GM18870 (cell line): ENCODE data around the gene NTSR1.

Source experiments
- ATAC-seq: cut with Tn5 transposase; IDR thresholded peaks from one replicate; pipeline ENCODE4 v1.9.1; 2021; ENCODE audit warnings: moderate library complexity; ENCODE audit not compliant: unreplicated experiment

Gene NTSR1

DNA sequence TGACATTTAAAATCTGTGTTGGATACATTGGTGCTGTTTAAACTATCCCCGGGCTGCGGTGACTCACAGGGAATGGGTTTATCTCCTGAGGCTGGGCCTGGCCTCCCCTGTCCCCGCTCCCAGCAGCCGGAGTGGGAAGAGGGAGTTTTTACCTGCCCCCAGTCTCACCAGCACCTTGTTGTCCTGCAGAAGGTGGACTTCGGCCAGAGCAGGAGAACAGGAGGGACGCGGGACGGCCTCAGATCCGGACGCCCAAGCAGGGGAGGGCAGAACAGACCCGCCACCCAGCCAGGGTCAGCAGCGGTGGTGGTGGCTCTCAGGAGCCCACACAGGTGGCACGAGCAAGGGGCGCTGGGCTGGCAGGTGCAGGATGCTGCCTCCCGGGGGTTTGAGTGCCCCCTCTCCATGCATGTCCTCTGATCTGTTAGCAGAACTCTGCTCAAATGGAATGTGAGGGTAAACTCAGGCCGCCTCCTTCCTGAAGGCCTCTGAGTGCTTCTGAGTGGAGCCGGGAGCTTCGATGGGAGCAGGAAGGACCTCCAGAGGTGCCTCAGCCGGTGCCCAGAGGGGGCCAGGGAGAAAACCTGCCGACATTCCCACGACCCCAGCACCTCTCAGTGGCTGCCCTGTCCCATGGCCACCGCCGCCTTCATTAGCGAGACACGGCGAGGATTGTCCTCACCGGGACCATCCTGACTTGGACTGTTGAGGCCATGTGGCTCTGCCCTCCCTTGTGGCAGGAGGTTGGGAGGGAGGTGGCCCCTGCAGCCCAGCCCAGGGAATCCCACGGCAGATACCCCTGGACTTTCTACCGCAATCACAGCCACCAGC, 44.2 kb downstream of the NTSR1 start:
- ATAC-seq: no peak

DNA sequence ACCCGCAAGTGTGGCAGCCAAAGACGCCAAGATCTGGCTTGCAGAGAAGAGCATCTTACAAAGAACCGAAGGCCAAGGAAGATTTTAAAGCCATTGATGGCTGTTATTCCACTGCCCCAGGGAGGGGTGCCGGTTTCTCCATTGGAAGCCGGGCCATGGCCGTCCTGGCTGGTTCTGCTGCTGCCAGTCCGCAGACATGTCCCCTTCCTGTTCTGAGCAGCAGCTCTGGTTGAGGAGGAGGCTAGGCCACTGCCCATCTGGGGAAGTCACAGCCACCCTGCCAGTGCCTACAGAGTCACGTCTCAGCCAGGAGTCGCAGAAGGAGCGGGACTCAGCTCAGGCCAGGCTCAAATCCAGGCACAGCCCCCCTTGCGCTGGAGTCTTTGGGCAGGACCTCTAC, 45.0 kb downstream of the NTSR1 start:
- ATAC-seq: no peak

GRCh38 chr20:62754122-62754990, 45.7 kb downstream of the NTSR1 start:
- ATAC-seq: no peak

- ATAC-seq: no peak
Measured at GRCh38 chr20:62754991-62755356, 46.3 kb downstream of the NTSR1 start.

- no peak for ATAC-seq
Measured at GRCh38 chr20:62755817-62756724, 47.4 kb downstream of the NTSR1 start.

DNA sequence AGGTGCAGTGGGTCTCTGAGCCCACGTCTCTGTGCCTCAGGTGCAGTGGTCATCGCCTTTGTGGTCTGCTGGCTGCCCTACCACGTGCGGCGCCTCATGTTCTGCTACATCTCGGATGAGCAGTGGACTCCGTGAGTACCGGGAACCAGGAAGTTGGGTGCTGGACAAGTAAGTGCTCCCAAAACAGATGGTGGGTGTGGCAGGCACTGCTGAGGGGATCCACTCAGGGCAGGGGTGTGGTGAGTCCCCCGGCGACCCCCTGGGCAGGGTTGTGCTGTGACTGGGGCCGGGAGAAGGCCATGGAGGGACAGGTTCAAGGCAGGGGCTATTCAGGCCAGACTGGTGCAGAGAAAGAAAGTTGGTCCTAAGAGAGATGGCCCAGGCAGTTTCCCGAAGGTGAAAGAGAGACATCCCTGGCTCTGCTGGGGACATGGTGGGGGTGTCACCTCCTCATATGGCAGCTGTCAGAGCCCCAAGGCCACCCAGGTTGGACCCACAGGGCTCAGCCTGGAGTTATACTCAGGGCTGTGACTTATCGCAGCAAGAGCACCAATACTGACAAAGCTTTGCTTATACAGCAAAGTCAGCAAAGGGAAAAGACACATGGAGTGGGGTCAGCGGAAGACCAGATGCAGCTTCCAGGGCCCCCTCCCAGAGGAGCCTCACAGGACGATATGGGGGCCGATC, 49.7 kb downstream of the NTSR1 start:
- no peak for ATAC-seq

DNA sequence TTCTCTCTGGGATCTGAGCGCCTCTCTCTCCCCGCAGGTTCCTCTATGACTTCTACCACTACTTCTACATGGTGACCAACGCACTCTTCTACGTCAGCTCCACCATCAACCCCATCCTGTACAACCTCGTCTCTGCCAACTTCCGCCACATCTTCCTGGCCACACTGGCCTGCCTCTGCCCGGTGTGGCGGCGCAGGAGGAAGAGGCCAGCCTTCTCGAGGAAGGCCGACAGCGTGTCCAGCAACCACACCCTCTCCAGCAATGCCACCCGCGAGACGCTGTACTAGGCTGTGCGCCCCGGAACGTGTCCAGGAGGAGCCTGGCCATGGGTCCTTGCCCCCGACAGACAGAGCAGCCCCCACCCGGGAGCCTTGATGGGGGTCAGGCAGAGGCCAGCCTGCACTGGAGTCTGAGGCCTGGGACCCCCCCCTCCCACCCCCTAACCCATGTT, 51.4 kb downstream of the NTSR1 start:
- no peak for ATAC-seq

GRCh38 chr20:62760471-62760855, 51.8 kb downstream of the NTSR1 start:
- ATAC-seq: no peak

DNA sequence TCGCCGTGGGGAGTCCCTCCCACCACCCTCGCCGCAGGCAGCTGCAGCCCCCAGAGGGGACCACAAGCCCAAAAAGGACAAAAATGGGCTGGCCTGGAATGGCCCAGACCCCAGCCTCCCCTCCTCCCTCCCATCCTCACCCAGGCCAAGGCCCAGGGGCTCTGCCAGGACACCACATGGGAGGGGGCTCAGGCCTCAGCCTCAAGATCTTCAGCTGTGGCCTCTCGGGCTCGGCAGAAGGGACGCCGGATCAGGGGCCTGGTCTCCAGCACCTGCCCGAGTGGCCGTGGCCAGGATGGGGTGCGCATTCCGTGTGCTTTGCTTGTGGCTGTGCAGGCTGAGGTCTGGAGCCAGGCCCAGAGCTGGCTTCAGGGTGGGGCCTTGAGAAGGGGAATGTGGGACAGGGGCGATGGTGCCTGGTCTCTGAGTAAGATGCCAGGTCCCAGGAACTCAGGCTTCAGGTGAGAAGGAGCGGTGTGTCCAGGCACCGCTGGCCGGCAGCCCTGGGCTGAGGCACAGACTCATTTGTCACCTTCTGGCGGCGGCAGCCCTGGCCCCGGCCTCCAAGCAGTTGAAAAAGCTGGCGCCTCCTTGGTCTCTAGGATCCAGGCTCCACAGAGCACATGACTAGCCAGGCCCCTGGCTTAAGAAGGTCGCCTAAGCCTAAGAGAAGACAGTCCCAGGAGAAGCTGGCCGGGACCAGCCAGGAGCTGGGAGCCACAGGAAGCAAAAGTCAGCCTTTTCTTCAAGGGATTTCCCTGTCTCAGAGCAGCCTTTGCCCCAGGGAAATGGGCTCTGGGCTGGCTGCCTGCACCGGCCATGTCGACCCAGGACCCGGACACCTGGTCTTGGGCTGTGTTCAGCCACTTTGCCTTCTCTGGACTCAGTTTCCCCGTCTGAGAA, 52.5 kb downstream of the NTSR1 start:
- no peak for ATAC-seq

DNA sequence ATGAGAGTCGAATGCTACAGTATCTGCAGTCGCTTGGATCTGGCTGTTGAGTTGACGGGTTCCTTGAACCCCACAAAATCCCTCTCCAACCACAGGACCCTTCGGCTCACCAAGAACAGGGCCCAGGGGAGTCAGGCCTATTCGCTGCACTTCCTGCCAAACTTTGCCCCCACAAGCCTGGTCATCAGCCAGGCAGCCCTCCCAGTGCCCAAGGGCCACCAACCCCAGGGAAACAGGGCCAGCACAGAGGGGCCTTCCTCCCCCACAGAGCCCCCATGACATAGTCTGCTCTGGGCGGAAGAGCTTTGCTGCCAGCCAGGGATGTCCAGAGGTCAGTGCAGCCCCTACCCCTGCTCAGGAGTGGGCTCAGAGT, 53.1 kb downstream of the NTSR1 start:
- ATAC-seq: no peak

DNA sequence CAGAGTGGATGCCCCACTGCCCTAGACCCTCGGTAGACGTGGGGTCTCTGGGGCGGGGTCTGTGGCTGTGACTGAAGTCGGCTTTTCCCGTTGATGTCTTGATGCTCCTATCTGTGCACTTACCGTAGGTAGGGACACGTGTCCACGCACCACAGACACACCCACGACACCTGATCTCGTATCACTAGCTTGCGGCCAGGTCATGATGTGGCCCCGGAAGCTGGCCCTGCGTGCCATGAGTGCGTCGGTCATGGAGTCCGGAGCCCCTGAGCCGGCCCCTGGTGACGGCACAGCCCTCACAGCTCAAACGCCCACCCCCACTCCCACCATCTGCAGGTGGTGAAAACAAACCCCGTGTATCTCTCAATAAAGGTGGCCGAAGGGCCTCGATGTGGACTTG, 53.7 kb downstream of the NTSR1 start:
- ATAC-seq: no peak

GRCh38 chr20:62762801-62763368, 54.2 kb downstream of the NTSR1 start:
- ATAC-seq: no peak

DNA sequence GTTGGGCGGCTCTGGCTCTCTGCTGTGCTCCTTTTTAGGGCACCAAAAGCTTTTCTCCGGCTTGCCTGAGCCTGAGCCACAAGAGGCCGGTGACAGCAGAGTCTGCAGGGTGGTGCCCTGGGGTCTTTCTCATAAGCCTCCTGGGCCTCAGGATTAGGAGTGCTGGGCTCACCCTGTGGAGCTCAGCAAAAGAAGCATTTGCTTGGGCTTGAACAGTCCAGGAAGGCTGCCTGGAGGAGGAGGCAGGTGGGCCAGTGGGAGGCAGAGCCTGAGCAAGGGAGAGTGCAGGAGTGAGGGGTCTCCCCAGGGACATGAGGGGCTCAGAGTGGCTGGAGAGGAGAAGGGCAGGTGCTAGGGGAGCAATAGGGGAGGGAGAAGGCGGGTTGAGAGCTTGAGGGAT, 54.8 kb downstream of the NTSR1 start:
- ATAC-seq: no peak

DNA sequence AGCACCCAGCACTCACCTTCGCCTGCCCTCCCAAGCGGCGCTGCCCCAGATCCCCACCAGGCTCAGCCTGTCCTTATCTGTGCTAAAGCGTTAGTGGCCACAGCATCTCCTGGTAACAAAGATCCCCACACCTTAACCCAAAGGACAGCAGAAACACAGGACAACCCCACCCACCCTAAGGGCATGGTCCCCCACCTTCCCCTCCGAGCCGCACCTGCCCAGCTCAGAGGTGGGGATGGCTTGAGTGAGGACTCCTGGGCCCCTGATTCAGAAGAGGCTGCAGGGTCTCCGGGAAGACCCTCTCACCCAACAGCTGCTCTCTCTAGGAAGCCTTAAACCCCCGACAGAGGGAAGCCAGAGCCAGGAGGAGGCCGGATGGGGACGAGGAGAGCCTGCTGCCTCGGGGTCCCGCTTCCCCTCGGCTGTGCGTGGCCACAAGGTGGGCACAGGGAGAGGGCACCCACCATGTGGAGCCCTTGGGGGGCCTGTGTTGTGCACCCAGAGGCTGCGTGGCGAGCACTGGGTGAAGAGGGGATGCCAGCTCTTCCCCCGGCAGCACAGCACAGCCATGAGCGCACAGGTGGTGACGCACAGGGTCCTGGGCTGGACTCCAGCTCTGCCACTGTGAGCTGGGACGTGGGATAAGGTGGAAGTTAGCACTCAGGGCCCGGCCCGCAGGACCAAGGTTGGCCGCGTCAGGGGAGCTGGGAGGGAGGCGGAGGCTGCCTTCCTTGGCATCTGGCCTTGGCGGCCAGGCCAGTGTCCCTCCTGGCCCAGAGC, 55.7 kb downstream of the NTSR1 start:
- ATAC-seq: no peak

- ATAC-seq: no peak
Measured at GRCh38 chr20:62765021-62765420, 56.4 kb downstream of the NTSR1 start.

GRCh38 chr20:62765432-62766070, 56.9 kb downstream of the NTSR1 start:
- no peak for ATAC-seq

DNA sequence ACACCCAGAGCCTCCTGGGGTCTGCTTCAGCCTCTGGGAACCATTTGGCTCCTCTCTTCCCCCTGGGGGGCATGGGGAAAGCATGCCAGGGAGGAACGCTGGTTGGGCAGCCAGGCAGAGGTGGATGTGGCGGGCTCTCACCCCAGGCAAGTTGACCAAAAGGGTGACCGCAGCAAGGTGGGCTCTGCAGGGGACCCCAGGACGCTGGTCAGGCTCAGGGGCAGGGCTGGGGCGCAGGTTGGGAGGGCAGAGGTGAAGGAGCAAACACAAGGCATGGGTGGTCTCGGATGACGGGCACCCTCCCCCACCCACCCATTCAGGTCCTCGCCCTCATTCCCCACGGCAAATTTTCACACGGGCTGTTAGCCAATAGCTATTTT, 57.4 kb downstream of the NTSR1 start:
- no peak for ATAC-seq

DNA sequence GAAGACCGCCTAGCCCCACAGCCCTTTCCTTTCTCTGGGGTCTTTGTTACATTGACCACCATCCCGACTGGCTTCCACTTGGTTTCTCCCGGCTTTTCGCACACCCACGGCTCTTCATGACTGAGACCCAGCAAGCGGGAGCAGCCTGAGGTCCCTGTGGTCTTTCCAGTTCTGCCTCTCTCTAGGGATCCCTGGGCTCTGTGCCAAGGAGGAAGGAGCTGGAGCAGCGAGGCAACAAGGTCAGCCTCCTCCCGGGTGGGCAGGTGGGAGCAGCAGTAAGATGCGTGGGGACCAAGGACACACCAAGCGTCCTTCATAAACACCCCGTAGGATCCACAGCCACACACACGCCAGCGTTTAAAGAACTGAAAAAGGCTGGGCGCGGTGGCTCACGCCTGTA, 58.1 kb downstream of the NTSR1 start:
- no peak for ATAC-seq
